Uterus (tissue), 2 donors: Measurements from ENCODE around the gene C15orf39.

Source experiments
- CTCF ChIP-seq, 4 experiments: fragments of 200-600 bp in 2 of 4; fragments of 450-650 bp in 2 of 4; sonication (generic) in 2 of 4; IDR thresholded peaks; one replicate each; pipeline ENCODE4 v1.5.1; 2016 to 2019; ENCODE audit warnings: antibody characterized with exemption in 4 of 4, mild to moderate bottlenecking in 2 of 4, moderate library complexity in 1 of 4
- POLR2A ChIP-seq, 2 donors: fragments of 450-650 bp; IDR thresholded peaks; one replicate each; pipeline ENCODE4 v1.6.1; 2016; ENCODE audit warnings: antibody characterized with exemption in 2 of 2, mild to moderate bottlenecking in 1 of 2, moderate library complexity in 1 of 2

GRCh38 chr15:75232252-75232813, 30.7 kb downstream of the C15orf39 start:
- TF ChIP-seq POLR2A (IDR thresholded peaks at IDR 0.05) (no peak), CTCF (IDR thresholded peaks at IDR 0.05) (no peak)
